ENCODE results near the gene FBXO3.

DNA sequence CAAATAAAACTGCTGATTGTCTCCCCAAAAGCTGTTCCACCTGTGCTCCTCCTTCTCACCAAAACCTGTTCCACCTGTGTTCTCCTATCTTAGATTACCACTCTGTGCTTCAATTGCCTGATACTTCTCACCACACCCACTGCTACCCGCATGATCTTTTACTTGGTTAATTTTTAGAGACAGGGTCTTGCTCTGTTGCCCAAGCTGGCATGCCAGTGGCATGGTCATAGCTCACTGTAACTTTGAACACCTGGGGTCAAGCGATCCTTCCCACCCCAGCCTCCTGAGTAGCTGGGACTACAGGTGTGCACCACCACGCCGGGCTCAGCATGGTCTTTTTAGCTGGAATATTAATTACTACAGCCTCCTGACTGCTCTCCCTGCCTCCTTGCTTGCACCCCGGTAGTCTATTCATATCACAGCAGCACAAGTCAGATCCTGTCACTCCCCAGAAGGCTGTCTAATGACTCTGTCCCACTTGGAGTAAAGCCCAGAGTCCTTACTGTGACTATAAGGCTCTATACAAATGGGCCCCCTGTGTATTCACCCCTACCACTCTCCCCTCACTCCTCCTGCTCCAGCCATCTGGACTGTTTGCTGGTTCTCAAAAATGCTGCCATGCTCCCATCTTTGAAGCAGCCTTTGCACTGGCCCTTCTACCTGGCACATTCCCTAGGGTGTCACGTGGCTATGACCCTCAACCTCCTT lies 77.2 kb downstream of the FBXO3 start:
- TF ChIP-seq YY1 (IDR thresholded peaks at IDR 0.05; ENCODE audit: insufficient read depth, insufficient read length) (no peak), ZNF274 (IDR thresholded peaks at IDR 0.05; ENCODE audit: low read depth, low read length) (no peak)

All from NT2/D1 (cell line).